ENCODE data around the gene GPR132.

DNA sequence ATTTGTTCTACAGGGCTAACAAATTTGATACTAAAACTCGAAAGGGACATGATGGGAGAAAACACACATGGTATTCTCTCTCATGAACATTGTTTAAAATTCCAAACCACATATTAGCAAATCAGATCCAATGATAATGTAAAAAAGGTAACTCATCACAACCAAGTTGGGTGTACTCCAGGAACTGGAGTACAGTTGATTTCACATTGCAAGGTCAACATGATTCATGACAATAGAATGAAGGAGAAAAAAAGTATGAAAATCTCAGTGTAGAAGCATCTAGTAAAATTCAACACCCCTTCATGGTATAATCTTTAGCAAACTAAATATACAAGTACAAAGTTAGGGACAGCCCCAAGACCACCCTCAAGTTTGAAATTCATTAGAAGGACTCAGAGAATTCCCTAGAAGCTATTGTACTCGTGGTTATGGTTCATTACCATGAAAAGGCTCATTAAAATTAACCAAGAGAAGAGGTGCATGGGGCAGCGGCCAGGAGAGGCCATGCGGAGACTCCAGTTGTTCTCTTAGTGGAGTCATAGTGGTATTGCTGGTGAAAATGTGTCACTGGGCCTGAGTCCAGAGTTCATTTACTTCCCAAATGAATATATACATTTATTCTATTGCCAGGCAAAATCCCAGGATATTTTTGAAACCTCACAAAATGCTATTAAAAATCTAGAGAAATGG, 41.3 kb downstream of the GPR132 start:
- TF ChIP-seq, protein P1, sequence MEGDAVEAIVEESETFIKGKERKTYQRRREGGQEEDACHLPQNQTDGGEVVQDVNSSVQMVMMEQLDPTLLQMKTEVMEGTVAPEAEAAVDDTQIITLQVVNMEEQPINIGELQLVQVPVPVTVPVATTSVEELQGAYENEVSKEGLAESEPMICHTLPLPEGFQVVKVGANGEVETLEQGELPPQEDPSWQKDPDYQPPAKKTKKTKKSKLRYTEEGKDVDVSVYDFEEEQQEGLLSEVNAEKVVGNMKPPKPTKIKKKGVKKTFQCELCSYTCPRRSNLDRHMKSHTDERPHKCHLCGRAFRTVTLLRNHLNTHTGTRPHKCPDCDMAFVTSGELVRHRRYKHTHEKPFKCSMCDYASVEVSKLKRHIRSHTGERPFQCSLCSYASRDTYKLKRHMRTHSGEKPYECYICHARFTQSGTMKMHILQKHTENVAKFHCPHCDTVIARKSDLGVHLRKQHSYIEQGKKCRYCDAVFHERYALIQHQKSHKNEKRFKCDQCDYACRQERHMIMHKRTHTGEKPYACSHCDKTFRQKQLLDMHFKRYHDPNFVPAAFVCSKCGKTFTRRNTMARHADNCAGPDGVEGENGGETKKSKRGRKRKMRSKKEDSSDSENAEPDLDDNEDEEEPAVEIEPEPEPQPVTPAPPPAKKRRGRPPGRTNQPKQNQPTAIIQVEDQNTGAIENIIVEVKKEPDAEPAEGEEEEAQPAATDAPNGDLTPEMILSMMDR (IDR thresholded peaks at IDR 0.05; ENCODE audit: insufficient read depth, low read depth, low read length): no peak
- no peak for TF ChIP-seq EZH2 (IDR thresholded peaks at IDR 0.05; ENCODE audit: insufficient read depth, low read length)
